HepG2 (cell line): Measurements from ENCODE around the gene ANO1.

Source experiments
- CTCF ChIP-seq: sonication (generic); formaldehyde crosslinking; IDR thresholded peaks from 2 replicates; pipeline ENCODE4 v1.5.0; 2020; ENCODE audit warnings: mild to moderate bottlenecking, missing genetic modification reagents, moderate library complexity
- GZF1 ChIP-seq: sonication (generic); formaldehyde crosslinking; IDR thresholded peaks from 2 replicates; pipeline ENCODE4 v1.5.1; 2020; ENCODE audit warnings: mild to moderate bottlenecking, missing genetic modification reagents
- HNF4A ChIP-seq: sonication (generic); formaldehyde crosslinking; IDR thresholded peaks from 2 replicates; pipeline ENCODE4 v1.4.0; 2020; ENCODE audit warnings: missing genetic modification reagents
- IKZF1 ChIP-seq: fragments of 450-650 bp; IDR thresholded peaks from 2 replicates; pipeline ENCODE4 v1.7.1; 2016
- NCOA1 ChIP-seq: sonication (generic); formaldehyde crosslinking; IDR thresholded peaks from 2 replicates; pipeline ENCODE4 v1.9.0; 2021; ENCODE audit warnings: missing genetic modification reagents
- SIN3A ChIP-seq: IDR thresholded peaks from 2 replicates; pipeline ENCODE4 v1.6.1; 2011; ENCODE audit warnings: low read depth, mild to moderate bottlenecking, control low read depth, low read length, borderline replicate concordance
- TBL1XR1 ChIP-seq: fragments of 150-350 bp; IDR thresholded peaks from 2 replicates; pipeline ENCODE4 v1.6.1; 2014; ENCODE audit warnings: borderline replicate concordance, low read length; ENCODE audit not compliant: partially characterized antibody
- ZFP36 ChIP-seq: fragments of 150-350 bp; IDR thresholded peaks from 2 replicates; pipeline ENCODE4 v1.6.1; 2018; ENCODE audit warnings: borderline replicate concordance, low read length, low read depth; ENCODE audit not compliant: partially characterized antibody
- ZNF124 ChIP-seq: sonication (generic); formaldehyde crosslinking; IDR thresholded peaks from 2 replicates; pipeline ENCODE4 v1.4.0; 2020; ENCODE audit warnings: missing genetic modification reagents
- ZNF335 ChIP-seq: sonication (generic); formaldehyde crosslinking; IDR thresholded peaks from 2 replicates; pipeline ENCODE4 v1.4.0; 2020; ENCODE audit warnings: missing genetic modification reagents
- ZNF597 ChIP-seq: sonication (generic); formaldehyde crosslinking; IDR thresholded peaks from 2 replicates; pipeline ENCODE4 v1.5.0; 2020; ENCODE audit warnings: missing genetic modification reagents

GRCh38 chr11:70141486-70142220, 63.5 kb downstream of the ANO1 start:
- TF ChIP-seq SIN3A (no peak), TBL1XR1 (no peak), ZFP36 (no peak), NCOA1 (no peak), ZNF335 (CRISPR knock-in tag) (no peak), ZNF597 (CRISPR knock-in tag) (no peak), HNF4A (CRISPR knock-in tag) (no peak), CTCF (CRISPR knock-in tag) (no peak), IKZF1 (no peak), ZNF124 (CRISPR knock-in tag) (no peak), GZF1 (CRISPR knock-in tag) (no peak)
